Bone marrow (tissue), 2 donors: ENCODE data around the gene TMEM220.
"Not testable (repeated sequence)": the region's sequence is repeated elsewhere in the genome, so short reads cannot be mapped to it uniquely, and the experiment has no call there.

Source experiments
- DNase-seq, 2 donors: peaks; one replicate each; lab custom pipeline; 2025; lab: John Stamatoyannopoulos, UW

The TMEM220 gene

GRCh38 chr17:10728331-10728892 is 1.4 kb downstream of the TMEM220 start:
- DNase-seq: no peak

DNA sequence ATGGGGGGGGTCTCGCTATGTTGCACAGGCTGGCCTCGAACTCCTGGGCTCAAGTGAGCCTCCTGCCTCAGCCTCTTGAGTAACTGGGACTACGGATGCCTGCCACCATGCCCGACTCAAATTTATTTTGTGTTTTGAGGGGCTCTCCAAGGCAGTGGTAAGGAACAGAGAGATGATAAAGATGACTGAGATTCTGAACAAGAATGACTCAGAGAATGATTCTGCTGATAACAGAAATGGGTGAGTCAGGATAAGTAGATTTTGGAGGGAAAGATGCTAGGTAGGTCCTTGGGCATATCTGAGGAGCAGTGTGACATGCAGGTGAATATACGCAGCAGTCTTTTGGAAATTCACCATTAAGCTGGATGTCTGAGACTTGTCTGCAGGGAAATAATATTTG is 2.6 kb downstream of the TMEM220 start:
- DNase-seq: no peak

GRCh38 chr17:10726196-10726595 is 3.6 kb downstream of the TMEM220 start:
- DNase-seq: no peak

DNA sequence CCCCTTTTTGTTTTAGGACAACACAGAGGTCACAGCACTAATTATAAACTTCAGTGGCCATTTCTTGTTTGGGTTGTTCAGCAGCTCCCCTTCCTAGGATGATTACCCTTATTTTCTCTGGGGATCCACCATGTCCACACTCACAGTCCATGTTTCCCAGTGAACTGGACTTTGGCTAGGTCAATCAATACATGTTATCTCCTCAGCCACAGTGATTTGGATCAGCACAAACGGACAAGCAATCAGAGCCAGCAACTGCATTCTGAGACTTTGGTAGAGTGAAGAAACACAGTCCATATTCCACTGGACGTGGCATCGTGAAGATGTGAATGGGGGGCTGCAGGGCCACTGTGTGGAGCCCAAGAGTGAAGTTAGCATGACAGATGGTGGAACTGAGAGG is 4.6 kb downstream of the TMEM220 start:
- DNase-seq: no peak

DNA sequence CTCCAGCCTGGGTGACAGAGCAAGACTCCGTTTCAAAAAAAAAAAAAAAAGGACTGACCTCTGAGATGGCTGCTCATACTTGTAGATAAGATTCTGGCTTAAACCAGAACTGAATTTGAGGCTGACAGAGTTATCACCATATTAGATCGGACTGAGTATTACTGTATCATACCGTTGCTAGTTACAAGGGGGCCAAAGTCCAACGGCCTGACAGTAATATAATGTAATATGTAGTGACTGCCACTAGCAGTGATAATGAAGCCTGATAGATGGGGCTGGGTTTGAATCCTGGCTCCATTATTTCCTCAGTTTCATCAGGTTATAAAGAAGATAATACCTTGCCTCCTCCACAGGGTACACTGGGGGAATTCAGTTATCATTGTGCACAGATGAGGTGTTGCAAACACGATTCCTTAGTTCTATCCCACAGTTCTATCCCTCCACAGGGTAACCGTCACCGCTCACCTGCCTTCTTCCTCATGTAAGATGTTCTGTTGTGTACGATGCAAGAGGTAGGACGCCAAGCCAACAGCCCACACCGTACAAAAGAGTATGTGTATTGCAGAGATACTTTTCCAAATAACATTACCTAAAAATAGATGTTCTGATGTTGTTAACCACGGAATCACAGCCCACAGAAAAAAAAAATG is 5.2 kb downstream of the TMEM220 start:
- no peak for DNase-seq

- no peak for DNase-seq
Observed at GRCh38 chr17:10718547-10718946, 11.3 kb downstream of the TMEM220 start.

- DNase-seq: no peak
Observed at GRCh38 chr17:10716218-10716617, 13.6 kb downstream of the TMEM220 start.

- no peak for DNase-seq
Observed at GRCh38 chr17:10713318-10713717, 16.5 kb downstream of the TMEM220 start.

DNA sequence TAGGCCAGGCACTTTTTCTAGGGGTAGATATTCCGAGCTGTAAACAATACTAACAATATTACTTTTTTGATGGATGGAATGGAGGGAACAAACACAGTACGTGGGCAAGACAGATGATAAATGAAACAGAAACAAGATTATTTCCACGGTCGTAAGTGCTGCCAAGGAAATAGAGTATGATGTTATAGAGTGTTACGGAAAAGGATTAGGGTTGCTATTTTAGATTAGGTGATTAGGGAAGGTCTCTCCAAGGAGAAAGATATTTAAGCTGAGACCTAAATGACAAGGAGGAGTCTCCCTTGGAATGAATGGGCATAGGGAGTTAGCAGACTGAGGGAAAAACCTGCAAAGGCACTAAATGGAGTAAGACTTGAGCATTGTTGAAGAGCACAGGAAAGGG is 24.1 kb downstream of the TMEM220 start:
- no peak for DNase-seq

- DNase-seq: no peak
Observed at GRCh38 chr17:10702574-10702973, 27.2 kb downstream of the TMEM220 start.

GRCh38 chr17:10699856-10700255 is 30.0 kb downstream of the TMEM220 start:
- DNase-seq: peak in 1 of 2 donors; percentile 42

GRCh38 chr17:10698096-10698818 is 31.6 kb downstream of the TMEM220 start:
- no peak for DNase-seq

DNA sequence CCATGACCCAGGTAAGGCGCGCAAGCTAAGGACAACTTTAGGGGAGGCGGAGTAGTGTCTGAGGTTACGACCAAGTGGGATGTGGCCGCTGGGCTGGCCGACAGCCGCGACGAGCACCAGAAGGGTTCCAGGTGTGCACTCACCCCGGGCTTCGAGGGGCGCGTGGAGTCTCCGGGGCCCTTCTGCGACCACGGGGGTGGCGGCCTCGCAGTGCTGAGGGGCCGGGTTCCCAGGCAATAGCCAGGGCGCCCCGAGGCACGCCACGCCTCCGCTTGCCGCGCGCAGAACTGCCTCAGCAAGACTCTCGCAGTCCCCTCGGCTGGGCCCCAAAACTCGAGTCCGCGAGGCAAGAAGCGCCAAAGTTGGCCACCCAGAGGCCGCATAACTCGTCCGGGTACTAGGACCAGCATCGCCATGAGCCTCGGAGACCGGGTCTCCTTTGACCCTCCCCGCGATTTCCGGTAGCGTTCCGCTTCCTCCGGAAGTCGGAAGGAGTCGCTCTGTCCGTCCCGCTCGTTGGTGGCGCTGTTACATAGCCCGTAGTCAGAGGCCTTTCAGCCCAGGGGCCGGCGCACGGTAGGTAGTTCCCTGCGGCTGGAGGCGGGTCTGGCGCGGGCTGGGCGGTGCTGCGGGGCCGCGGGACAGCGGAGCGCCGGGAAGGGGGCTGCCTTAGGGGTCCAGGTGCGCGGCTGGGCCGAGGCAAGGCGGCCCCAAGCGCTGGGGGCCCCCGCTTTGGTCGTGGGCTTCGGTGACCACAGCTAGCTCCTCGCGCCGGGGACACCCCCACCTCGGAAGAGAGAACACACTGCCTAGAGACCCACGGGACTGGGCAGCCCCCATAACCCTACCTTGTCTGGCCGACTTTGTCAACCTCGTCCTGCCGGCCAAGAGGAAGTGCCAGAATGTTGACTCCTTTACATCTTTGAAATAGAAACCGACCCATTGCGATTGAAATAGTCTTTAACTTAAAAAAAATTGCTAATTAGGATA is 32.4 kb downstream of the TMEM220 start, which contains the start of the genes ADPRM and SCO1:
Gene ADPRM, plus strand, starts transcription at position 503 of the 990 bp plus-strand sequence. CDS start 7,333 bp downstream, outside the sequence.
Gene SCO1, minus strand, starts transcription at position 442 of the 990 bp plus-strand sequence. Its CDS starts 26 bp downstream, at position 416.
- peak; percentile 78 to 81 for DNase-seq

GRCh38 chr17:10695875-10696407 is 33.9 kb downstream of the TMEM220 start:
- DNase-seq: not testable (repeated sequence)

DNA sequence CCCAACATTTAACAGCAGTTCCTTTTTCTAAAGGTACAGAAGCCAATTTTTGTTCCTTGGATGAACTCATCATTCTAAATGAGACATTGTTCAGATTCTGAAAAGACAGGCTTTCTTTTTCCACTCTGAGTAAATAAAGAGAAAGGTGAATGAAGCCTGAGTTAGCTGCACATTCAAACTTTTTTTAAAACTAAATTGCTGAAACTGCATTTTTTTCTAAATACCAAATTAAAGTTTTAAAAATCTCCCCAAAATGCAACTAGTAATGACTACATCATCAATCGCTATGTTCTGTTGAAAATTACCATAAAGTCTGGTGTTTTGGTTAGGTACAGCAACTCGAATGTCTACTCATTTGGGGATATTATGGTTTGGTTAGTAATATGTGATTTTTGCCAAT is 42.3 kb downstream of the TMEM220 start:
- DNase-seq: no peak

GRCh38 chr17:10683853-10684252 is 46.0 kb downstream of the TMEM220 start:
- peak in 1 of 2 donors; percentile 45 for DNase-seq

DNA sequence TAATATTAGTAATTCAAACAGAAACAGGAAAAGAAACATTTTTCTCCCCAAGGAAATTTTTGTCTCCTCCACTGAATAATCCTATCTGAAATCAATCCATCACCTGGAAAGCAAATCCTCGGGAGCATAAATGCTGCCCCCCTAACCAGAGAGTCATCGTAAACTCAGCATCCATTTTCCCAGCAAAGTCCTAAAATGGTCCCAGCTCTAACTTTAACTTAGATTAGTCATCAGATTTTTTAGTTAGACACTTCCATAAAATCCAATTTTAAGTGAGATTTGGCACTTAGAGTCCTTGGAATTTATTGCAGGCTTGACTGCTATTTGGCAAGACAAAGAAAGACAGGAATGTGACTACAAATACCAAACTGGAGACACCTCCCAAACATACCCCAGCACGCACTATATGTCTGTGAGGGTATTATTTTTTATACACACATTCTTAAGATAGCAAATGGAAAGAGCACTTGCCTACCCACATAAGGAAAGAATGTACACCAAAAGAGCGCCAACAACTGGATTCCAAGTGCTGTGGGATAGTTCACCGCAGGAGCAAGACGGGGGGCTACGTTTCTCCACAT is 47.9 kb downstream of the TMEM220 start:
- no peak for DNase-seq

- DNase-seq: no peak
Observed at GRCh38 chr17:10674704-10675103, 55.1 kb downstream of the TMEM220 start.

DNA sequence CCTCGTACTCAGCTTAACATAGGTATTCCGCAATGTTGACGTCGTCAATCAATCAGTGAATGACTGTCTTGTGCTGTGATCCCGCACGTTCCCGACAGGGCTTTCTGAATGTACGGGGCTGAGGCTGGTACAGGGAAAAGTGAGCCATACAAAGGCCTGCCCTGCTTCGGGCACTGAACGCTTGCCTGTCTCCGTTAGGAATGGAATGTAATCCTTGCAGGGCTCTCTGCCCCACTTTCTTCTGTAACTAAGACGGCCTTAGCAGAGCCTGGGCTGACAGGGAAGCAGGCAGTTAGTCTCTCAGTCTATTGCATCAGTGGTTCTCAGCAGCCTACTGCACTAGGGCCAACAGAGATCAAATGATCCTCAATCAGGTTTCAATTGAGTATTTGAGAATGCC is 56.5 kb downstream of the TMEM220 start:
- DNase-seq: no peak

- DNase-seq: no peak
Observed at GRCh38 chr17:10668775-10669174, 61.0 kb downstream of the TMEM220 start.

DNA sequence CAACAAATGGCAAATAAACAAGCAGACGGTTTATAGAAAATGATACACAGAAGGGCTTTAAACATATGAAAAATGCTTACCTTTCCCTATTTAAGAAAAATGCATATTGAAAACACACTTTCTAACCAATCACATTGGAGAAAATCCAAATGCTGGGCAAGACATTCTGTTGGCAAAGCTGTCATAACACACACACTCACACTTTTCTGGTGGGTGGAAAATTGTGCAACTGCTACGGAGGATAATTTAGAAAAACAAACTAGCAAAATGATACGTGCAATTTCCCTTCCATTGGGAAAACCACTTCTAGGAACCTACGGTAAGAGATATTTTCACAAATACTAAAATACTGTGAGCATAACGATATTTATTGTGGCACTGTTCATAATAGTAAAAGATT is 62.9 kb downstream of the TMEM220 start:
- DNase-seq: no peak
